ENCODE data around the gene DVL1. TPM values are rescaled to one million over a fixed set of nuclear protein-coding genes. Genes with fewer than 3 reads are reported as not detected.

Gene DVL1
- total and polyA plus RNA-seq, 2 of the 13 experiments (the other 11 are each of a cell fraction or from before 2014, with no cell fraction given): 30.8 to 60.4 TPM

- TF ChIP-seq SYNCRIP (IDR thresholded peaks at IDR 0.05; ENCODE audit: insufficient read depth, low read depth, low read length): no peak
- TF ChIP-seq GATAD2A (CRISPR knock-in tag; IDR thresholded peaks at IDR 0.05): 0 out of 2 replicates have a peak, but pooled peaks have one; percentile 15
- peak; percentile 21; the same call in 1 of the 2 replicates for TF ChIP-seq MTERF4 (CRISPR knock-in tag; IDR thresholded peaks at IDR 0.05)
- TF ChIP-seq ARID4A (CRISPR knock-in tag; IDR thresholded peaks at IDR 0.05; ENCODE audit: borderline replicate concordance): no peak; the same call in 1 of the 2 replicates
- no peak for TF ChIP-seq ZNF672 (CRISPR knock-in tag; IDR thresholded peaks at IDR 0.05)
- peak; percentile 78 for TF ChIP-seq TARDBP (CRISPR knock-in tag; IDR thresholded peaks at IDR 0.05)
- TF ChIP-seq, protein P1, sequence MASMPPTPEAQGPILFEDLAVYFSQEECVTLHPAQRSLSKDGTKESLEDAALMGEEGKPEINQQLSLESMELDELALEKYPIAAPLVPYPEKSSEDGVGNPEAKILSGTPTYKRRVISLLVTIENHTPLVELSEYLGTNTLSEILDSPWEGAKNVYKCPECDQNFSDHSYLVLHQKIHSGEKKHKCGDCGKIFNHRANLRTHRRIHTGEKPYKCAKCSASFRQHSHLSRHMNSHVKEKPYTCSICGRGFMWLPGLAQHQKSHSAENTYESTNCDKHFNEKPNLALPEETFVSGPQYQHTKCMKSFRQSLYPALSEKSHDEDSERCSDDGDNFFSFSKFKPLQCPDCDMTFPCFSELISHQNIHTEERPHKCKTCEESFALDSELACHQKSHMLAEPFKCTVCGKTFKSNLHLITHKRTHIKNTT (CRISPR knock-in tag; IDR thresholded peaks at IDR 0.05): no peak
- no peak for TF ChIP-seq HMG20B (CRISPR knock-in tag; conservative IDR thresholded peaks at IDR 0.05)
- no peak for TF ChIP-seq ZNF691 (CRISPR knock-in tag; IDR thresholded peaks at IDR 0.05; ENCODE audit: borderline replicate concordance, low read depth)
- no peak; the same call in 1 of the 2 replicates for TF ChIP-seq ZNF574 (CRISPR knock-in tag; IDR thresholded peaks at IDR 0.05)
- TF ChIP-seq RXRB (CRISPR knock-in tag; IDR thresholded peaks at IDR 0.05; ENCODE audit: borderline replicate concordance): no peak
- TF ChIP-seq RCOR2 (CRISPR knock-in tag; IDR thresholded peaks at IDR 0.05): no peak
- no peak for TF ChIP-seq ZNF724P (CRISPR knock-in tag; IDR thresholded peaks at IDR 0.05; ENCODE audit: borderline replicate concordance)
- 0 out of 2 replicates have a peak, but pooled peaks have one; percentile 27 for TF ChIP-seq ZNF780A (CRISPR knock-in tag; IDR thresholded peaks at IDR 0.05)
- TF ChIP-seq FOSL2 (CRISPR knock-in tag; IDR thresholded peaks at IDR 0.05): peak; percentile 57
- TF ChIP-seq ZUFSP (CRISPR knock-in tag; IDR thresholded peaks at IDR 0.05; ENCODE audit: borderline replicate concordance): no peak
Measured at GRCh38 chr1:1304331-1305299, 44.6 kb downstream of the DVL1 start (continued).

Measured in HepG2 (cell line).